Measurements from ENCODE around the gene LTA4H.
"Not testable (repeated sequence)": the region's sequence is repeated elsewhere in the genome, so short reads cannot be mapped to it uniquely, and the experiment has no call there.

Gene LTA4H

GRCh38 chr12:95990136-95990535, 45.3 kb downstream of the LTA4H start:
- no peak for DNase-seq (ENCODE audit: low read depth)

- no peak for DNase-seq (ENCODE audit: low read depth)
Observed at GRCh38 chr12:95989504-95990123, 45.8 kb downstream of the LTA4H start.

GRCh38 chr12:95988506-95989275, 46.7 kb downstream of the LTA4H start:
- DNase-seq (ENCODE audit: low read depth) = no peak

- DNase-seq (ENCODE audit: low read depth) = no peak
Observed at GRCh38 chr12:95986635-95987570, 48.5 kb downstream of the LTA4H start.

- DNase-seq (ENCODE audit: low read depth) = no peak
Observed at GRCh38 chr12:95984682-95985081, 50.7 kb downstream of the LTA4H start.

- DNase-seq (ENCODE audit: low read depth) = no peak
Observed at GRCh38 chr12:95982602-95983001, 52.8 kb downstream of the LTA4H start.

- no peak for DNase-seq (ENCODE audit: low read depth)
Observed at GRCh38 chr12:95980437-95980836, 55.0 kb downstream of the LTA4H start.

- DNase-seq (ENCODE audit: low read depth) = no peak
Observed at GRCh38 chr12:95978774-95979173, 56.6 kb downstream of the LTA4H start.

GRCh38 chr12:95978351-95978750, 57.0 kb downstream of the LTA4H start:
- DNase-seq (ENCODE audit: low read depth) = no peak

- DNase-seq (ENCODE audit: low read depth) = no peak
Observed at GRCh38 chr12:95977764-95978305, 57.6 kb downstream of the LTA4H start.

GRCh38 chr12:95976416-95976832, 59.0 kb downstream of the LTA4H start:
- no peak for DNase-seq (ENCODE audit: low read depth)

GRCh38 chr12:95975491-95975890, 59.9 kb downstream of the LTA4H start:
- no peak for DNase-seq (ENCODE audit: low read depth)

GRCh38 chr12:95974358-95974757, 61.0 kb downstream of the LTA4H start:
- DNase-seq (ENCODE audit: low read depth) = no peak

GRCh38 chr12:95972832-95973456, 62.4 kb downstream of the LTA4H start:
- no peak for DNase-seq (ENCODE audit: low read depth)

- DNase-seq (ENCODE audit: low read depth) = no peak
Observed at GRCh38 chr12:95970905-95971304, 64.5 kb downstream of the LTA4H start.

GRCh38 chr12:95969116-95969515, 66.3 kb downstream of the LTA4H start:
- DNase-seq (ENCODE audit: low read depth) = not testable (repeated sequence)

- DNase-seq (ENCODE audit: low read depth) = no peak
Observed at GRCh38 chr12:95967301-95967700, 68.1 kb downstream of the LTA4H start.

- no peak for DNase-seq (ENCODE audit: low read depth)
Observed at GRCh38 chr12:95966287-95966870, 69.0 kb downstream of the LTA4H start.

- DNase-seq (ENCODE audit: low read depth) = no peak
Observed at GRCh38 chr12:95963096-95963495, 72.3 kb downstream of the LTA4H start.

GRCh38 chr12:95962222-95962621, 73.2 kb downstream of the LTA4H start:
- no peak for DNase-seq (ENCODE audit: low read depth)

- no peak for DNase-seq (ENCODE audit: low read depth)
Observed at GRCh38 chr12:95960241-95960640, 75.1 kb downstream of the LTA4H start.
